ENCODE results near the gene KCNJ18.
"Not testable (repeated sequence)": the region's sequence is repeated elsewhere in the genome, so short reads cannot be mapped to it uniquely, and the experiment has no call there.

Gene KCNJ18

GRCh38 chr17:21705021-21705601 is 12.8 kb downstream of the KCNJ18 start:
- DNase-seq = no peak

GRCh38 chr17:21705746-21706145 is 13.4 kb downstream of the KCNJ18 start:
- not testable (repeated sequence) for DNase-seq

GRCh38 chr17:21706546-21706945 is 14.2 kb downstream of the KCNJ18 start:
- not testable (repeated sequence) for DNase-seq

- not testable (repeated sequence) for DNase-seq
Measured at GRCh38 chr17:21707131-21707530, 14.8 kb downstream of the KCNJ18 start.

- DNase-seq = not testable (repeated sequence)
Measured at GRCh38 chr17:21707711-21708611, 15.6 kb downstream of the KCNJ18 start.

GRCh38 chr17:21708612-21709535 is 16.6 kb downstream of the KCNJ18 start:
- DNase-seq = not testable (repeated sequence)

GRCh38 chr17:21709994-21710393 is 17.7 kb downstream of the KCNJ18 start:
- DNase-seq = not testable (repeated sequence)

GRCh38 chr17:21710486-21710885 is 18.2 kb downstream of the KCNJ18 start:
- DNase-seq = not testable (repeated sequence)

GRCh38 chr17:21711182-21711581 is 18.9 kb downstream of the KCNJ18 start:
- no peak for DNase-seq

GRCh38 chr17:21713020-21713419 is 20.7 kb downstream of the KCNJ18 start:
- DNase-seq = not testable (repeated sequence)

- DNase-seq = not testable (repeated sequence)
Measured at GRCh38 chr17:21713631-21714030, 21.3 kb downstream of the KCNJ18 start.

GRCh38 chr17:21714676-21715075 is 22.4 kb downstream of the KCNJ18 start:
- DNase-seq = not testable (repeated sequence)

GRCh38 chr17:21715877-21716276 is 23.6 kb downstream of the KCNJ18 start:
- DNase-seq = not testable (repeated sequence)

GRCh38 chr17:21718971-21719370 is 26.6 kb downstream of the KCNJ18 start:
- DNase-seq = not testable (repeated sequence)

GRCh38 chr17:21719511-21720226 is 27.3 kb downstream of the KCNJ18 start:
- DNase-seq = not testable (repeated sequence)

GRCh38 chr17:21720566-21720965 is 28.2 kb downstream of the KCNJ18 start:
- not testable (repeated sequence) for DNase-seq

- not testable (repeated sequence) for DNase-seq
Measured at GRCh38 chr17:21722268-21722667, 29.9 kb downstream of the KCNJ18 start.

GRCh38 chr17:21724216-21725006 is 32.1 kb downstream of the KCNJ18 start:
- DNase-seq = not testable (repeated sequence)

- DNase-seq = not testable (repeated sequence)
Measured at GRCh38 chr17:21731076-21731475, 38.8 kb downstream of the KCNJ18 start.

- DNase-seq = not testable (repeated sequence)
Measured at GRCh38 chr17:21733931-21734330, 41.6 kb downstream of the KCNJ18 start.

- not testable (repeated sequence) for DNase-seq
Measured at GRCh38 chr17:21735814-21736213, 43.5 kb downstream of the KCNJ18 start.

All from retina (tissue), 1 donor.